SK-N-SH (cell line): Measurements from ENCODE around the gene RPA1. TPM values are rescaled to one million over a fixed set of nuclear protein-coding genes. Genes with fewer than 3 reads are reported as not detected.

Experiments
- CTCF ChIA-PET: fragments of 300-600, 350-600 bp; formaldehyde crosslinking; extraction: SDS; loops from one replicate; lab custom pipeline; 2021; lab: Yijun Ruan, JAX
- POLR2A ChIA-PET: fragments of 350-600 bp; sonication (Branson Sonifier 250); formaldehyde crosslinking; extraction: SDS; loops from one replicate; lab custom pipeline; 2020; ENCODE audit warnings: antibody characterized with exemption, inconsistent platforms; lab: Yijun Ruan, JAX
- DNase-seq: peaks from one replicate; pipeline ENCODE4 v3.0.0; 2012
- H2AFZ ChIP-seq: fragments of 200-600 bp; sonication (generic); 2 replicates; pipeline ENCODE4 v1.8.1; 2016; ENCODE audit warnings: antibody characterized with exemption, mild to moderate bottlenecking, low read depth
- H3F3A ChIP-seq: fragments of 200-600 bp; sonication (generic); replicated peaks from 2 replicates; pipeline ENCODE3; 2016; ENCODE audit warnings: antibody characterized with exemption, mild to moderate bottlenecking; ENCODE audit not compliant: insufficient read depth
- H3K27ac ChIP-seq, 2 experiments: fragments of 200-500 bp in 1 of 2; fragments of 200-600 bp in 1 of 2; sonication (Bioruptor generic) in 1 of 2; sonication (generic), shearing (Covaris generic) in 1 of 2; 2 replicates each; pipeline versions ENCODE4 v1.5.1 to v1.6.1; 2014 to 2016; ENCODE audit warnings: low read depth in 2 of 2, inconsistent platforms in 1 of 2, low read length in 1 of 2, mild to moderate bottlenecking in 1 of 2, mixed read lengths in 1 of 2
- H3K27me3 ChIP-seq: fragments of 200-600 bp; sonication (generic), shearing (Covaris generic); 2 replicates; pipeline ENCODE4 v1.6.1; 2016; ENCODE audit warnings: mixed run types; ENCODE audit not compliant: insufficient read depth
- H3K36me3 ChIP-seq, 2 experiments: fragments of 200-500 bp in 1 of 2; fragments of 200-600 bp in 1 of 2; sonication (Bioruptor generic) in 1 of 2; sonication (generic) in 1 of 2; replicated peaks in 1 of 2; 2 replicates each; pipeline versions ENCODE3 to v1.5.1; 2014 to 2016; ENCODE audit warnings: low read length in 1 of 2, mild to moderate bottlenecking in 1 of 2; ENCODE audit not compliant: insufficient read depth in 2 of 2, control insufficient read depth in 1 of 2
- H3K4me1 ChIP-seq, 2 experiments: fragments of 200-500 bp in 1 of 2; fragments of 200-600 bp in 1 of 2; sonication (Bioruptor generic) in 1 of 2; sonication (generic), shearing (Covaris generic) in 1 of 2; 2 replicates each; pipeline versions ENCODE4 v1.5.1 to v1.6.1; 2014 to 2016; ENCODE audit warnings: low read depth in 1 of 2, low read length in 1 of 2, mixed run types in 1 of 2; ENCODE audit not compliant: insufficient read depth in 2 of 2, control insufficient read depth in 1 of 2
- H3K4me2 ChIP-seq: fragments of 200-600 bp; sonication (generic), shearing (Covaris generic); 2 replicates; pipeline ENCODE4 v1.6.1; 2017; ENCODE audit warnings: mixed run types
- H3K4me3 ChIP-seq, 2 experiments: fragments of 200-500 bp in 1 of 2; fragments of 200-600 bp in 1 of 2; sonication (Bioruptor generic) in 1 of 2; sonication (generic), shearing (Covaris generic) in 1 of 2; 2 replicates each; pipeline versions ENCODE4 v1.5.1 to v1.8.1; 2014 to 2016; ENCODE audit warnings: low read depth in 2 of 2, inconsistent platforms in 1 of 2, low read length in 1 of 2, mild to moderate bottlenecking in 1 of 2, mixed read lengths in 1 of 2, moderate library complexity in 1 of 2
- H3K79me2 ChIP-seq: fragments of 200-600 bp; sonication (generic); 2 replicates; pipeline ENCODE4 v1.8.1; 2017; ENCODE audit warnings: mild to moderate bottlenecking; ENCODE audit not compliant: insufficient read depth
- H3K9ac ChIP-seq: fragments of 200-600 bp; sonication (generic); 2 replicates; pipeline ENCODE4 v1.6.1; 2017; ENCODE audit warnings: mixed run types
- H3K9me2 ChIP-seq: fragments of 200-600 bp; sonication (generic); 2 replicates; pipeline ENCODE4 v1.6.1; 2017; ENCODE audit warnings: mixed run types
- H3K9me3 ChIP-seq: fragments of 200-600 bp; sonication (generic); 2 replicates; pipeline ENCODE4 v1.6.1; 2017; ENCODE audit warnings: mixed run types, mild to moderate bottlenecking, moderate library complexity
- H4K20me1 ChIP-seq: fragments of 200-600 bp; sonication (generic); 2 replicates; pipeline ENCODE4 v1.6.1; 2017; ENCODE audit warnings: mild to moderate bottlenecking, mixed run types; ENCODE audit not compliant: insufficient read depth
- CTCF ChIP-seq: fragments of 200-600 bp; sonication (generic); IDR thresholded peaks from 2 replicates; pipeline ENCODE4 v1.6.1; 2017; ENCODE audit warnings: antibody characterized with exemption, mild to moderate bottlenecking, moderate library complexity
- EP300 ChIP-seq, 2 experiments: IDR thresholded peaks; 2 replicates each; pipeline versions ENCODE4 v1.4.0 to v1.6.1; 2012; ENCODE audit warnings: borderline replicate concordance in 1 of 2, low read depth in 1 of 2, low read length in 1 of 2
- EZH2phosphoT487 ChIP-seq: fragments of 200-600 bp; sonication (generic); IDR thresholded peaks from 2 replicates; pipeline ENCODE4 v1.6.1; 2017; ENCODE audit warnings: low read depth, mixed run types, mild to moderate bottlenecking, antibody characterized with exemption, moderate library complexity, borderline replicate concordance
- FOXJ3 ChIP-seq: sonication (generic); formaldehyde crosslinking; IDR thresholded peaks from 2 replicates; pipeline ENCODE4 v1.5.1; 2020; ENCODE audit warnings: mild to moderate bottlenecking, missing genetic modification reagents
- GATA2 ChIP-seq: sonication (generic); formaldehyde crosslinking; IDR thresholded peaks from 2 replicates; pipeline ENCODE4 v1.5.0; 2020; ENCODE audit warnings: mild to moderate bottlenecking, missing genetic modification reagents
- JUND ChIP-seq: IDR thresholded peaks from 2 replicates; pipeline ENCODE4 v1.4.0; 2012
- MAX ChIP-seq: IDR thresholded peaks from 2 replicates; pipeline ENCODE4 v1.4.0; 2012; ENCODE audit warnings: low read depth
- MEF2A ChIP-seq: IDR thresholded peaks from 2 replicates; pipeline ENCODE4 v1.4.0; 2012; ENCODE audit warnings: low read depth, borderline replicate concordance
- NFIC ChIP-seq: IDR thresholded peaks from 2 replicates; pipeline ENCODE4 v1.4.0; 2012; ENCODE audit warnings: borderline replicate concordance
- RAD21 ChIP-seq: IDR thresholded peaks from 2 replicates; pipeline ENCODE4 v1.6.1; 2012; ENCODE audit warnings: mild to moderate bottlenecking, low read length
- SIN3A ChIP-seq: IDR thresholded peaks from 2 replicates; pipeline ENCODE4 v1.6.1; 2012; ENCODE audit warnings: low read depth, mild to moderate bottlenecking, low read length, moderate library complexity, borderline replicate concordance
- TEAD4 ChIP-seq: IDR thresholded peaks from 2 replicates; pipeline ENCODE4 v1.4.0; 2012; ENCODE audit warnings: mild to moderate bottlenecking, borderline replicate concordance; ENCODE audit not compliant: insufficient read depth
- YY1 ChIP-seq: IDR thresholded peaks from 2 replicates; pipeline ENCODE4 v1.4.0; 2012; ENCODE audit warnings: low read depth, mild to moderate bottlenecking
- WGBS: methylation state at CpG from one replicate; pipeline ENCODE4 v1.1.6; 2017; ENCODE audit warnings: low lambda C conversion rate; 5-methylcytosine and 5-hydroxymethylcytosine counted together
- polyA plus RNA-seq, 3 experiments: library from polyadenylated mRNA; depleted of rRNA; stranded (reverse); fragments of >200 nt; gene quantifications; 2 replicates each; pipeline ENCODE4 v1.2.3, GENCODE V29; 2012
- TF ChIP-seq, protein P1 (sequence below): IDR thresholded peaks from 2 replicates; pipeline ENCODE4 v1.6.1; 2012; ENCODE audit warnings: mild to moderate bottlenecking, low read depth, low read length, moderate library complexity

RPA1 gene
- polyA plus RNA-seq, 1 of the 3 experiments (the other 2 are of a cell fraction) = 47.2 TPM

GRCh38 chr17:1865252-1866037 lies 35.6 kb downstream of the RPA1 start:
- peak; percentile 56 for DNase-seq
- Histone ChIP-seq H3K9ac (no peak overlapping the region), H3K9me2 (no peaks in the 10 kb centered on the region), H3K79me2 (peaks cover 4% of the 10 kb centered on the region; the same call in 1 of the 2 replicates), H3K36me3 (peaks cover 4 to 7% of the 10 kb centered on the region in 2 experiments), H3F3A (peaks cover 6% of the 10 kb centered on the region), H4K20me1 (no peaks in the 10 kb centered on the region), H3K4me1 (no peaks in the 10 kb centered on the region), H3K9me3 (no peaks in the 10 kb centered on the region), H2AFZ (no peak overlapping the region), H3K27me3 (no peaks in the 10 kb centered on the region), H3K4me2 (no peak overlapping the region), H3K4me3 (peak overlapping the region in 1 of 2 experiments; percentile 35; a peak in 1 of 4 replicates), H3K27ac (no peak overlapping the region)
- CTCF ChIA-PET = interaction anchor here (0.6 to 1.4 kb wide), 14 partner anchors 10 to 324 kb away, joined by 3 to 7 read pairs (median 3); no protein-coding TSS in a partner anchor
- TF ChIP-seq NFIC = no peak
- TF ChIP-seq RAD21 = peak; percentile 54
- TF ChIP-seq JUND = no peak
- TF ChIP-seq YY1 = no peak
- TF ChIP-seq MAX = no peak
- no peak for TF ChIP-seq FOXJ3 (CRISPR knock-in tag)
- no peak for TF ChIP-seq SIN3A
- TF ChIP-seq CTCF = peak; percentile 64
- TF ChIP-seq GATA2 = no peak
- no peak for TF ChIP-seq EZH2phosphoT487
- no peak for TF ChIP-seq MEF2A
- TF ChIP-seq, protein P1, sequence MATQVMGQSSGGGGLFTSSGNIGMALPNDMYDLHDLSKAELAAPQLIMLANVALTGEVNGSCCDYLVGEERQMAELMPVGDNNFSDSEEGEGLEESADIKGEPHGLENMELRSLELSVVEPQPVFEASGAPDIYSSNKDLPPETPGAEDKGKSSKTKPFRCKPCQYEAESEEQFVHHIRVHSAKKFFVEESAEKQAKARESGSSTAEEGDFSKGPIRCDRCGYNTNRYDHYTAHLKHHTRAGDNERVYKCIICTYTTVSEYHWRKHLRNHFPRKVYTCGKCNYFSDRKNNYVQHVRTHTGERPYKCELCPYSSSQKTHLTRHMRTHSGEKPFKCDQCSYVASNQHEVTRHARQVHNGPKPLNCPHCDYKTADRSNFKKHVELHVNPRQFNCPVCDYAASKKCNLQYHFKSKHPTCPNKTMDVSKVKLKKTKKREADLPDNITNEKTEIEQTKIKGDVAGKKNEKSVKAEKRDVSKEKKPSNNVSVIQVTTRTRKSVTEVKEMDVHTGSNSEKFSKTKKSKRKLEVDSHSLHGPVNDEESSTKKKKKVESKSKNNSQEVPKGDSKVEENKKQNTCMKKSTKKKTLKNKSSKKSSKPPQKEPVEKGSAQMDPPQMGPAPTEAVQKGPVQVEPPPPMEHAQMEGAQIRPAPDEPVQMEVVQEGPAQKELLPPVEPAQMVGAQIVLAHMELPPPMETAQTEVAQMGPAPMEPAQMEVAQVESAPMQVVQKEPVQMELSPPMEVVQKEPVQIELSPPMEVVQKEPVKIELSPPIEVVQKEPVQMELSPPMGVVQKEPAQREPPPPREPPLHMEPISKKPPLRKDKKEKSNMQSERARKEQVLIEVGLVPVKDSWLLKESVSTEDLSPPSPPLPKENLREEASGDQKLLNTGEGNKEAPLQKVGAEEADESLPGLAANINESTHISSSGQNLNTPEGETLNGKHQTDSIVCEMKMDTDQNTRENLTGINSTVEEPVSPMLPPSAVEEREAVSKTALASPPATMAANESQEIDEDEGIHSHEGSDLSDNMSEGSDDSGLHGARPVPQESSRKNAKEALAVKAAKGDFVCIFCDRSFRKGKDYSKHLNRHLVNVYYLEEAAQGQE = no peak
- no peak for TF ChIP-seq EP300 (IDR thresholded peaks at IDR 0.05; ENCODE audit: borderline replicate concordance in 1 of 2, low read depth in 1 of 2, low read length in 1 of 2)
- TF ChIP-seq TEAD4 = no peak
- 68% methylated on average over 17 of the region's 17 CpGs for WGBS
- POLR2A ChIA-PET = no interaction called here
